GM19240 (cell line): ENCODE data around the gene AAK1.
"Not testable (repeated sequence)": the region's sequence is repeated elsewhere in the genome, so short reads cannot be mapped to it uniquely, and the experiment has no call there.

Experiments used
- DNase-seq: peaks from one replicate; pipeline ENCODE4 v3.0.0; 2011; ENCODE audit warnings: low spot score; ENCODE audit not compliant: insufficient read length

The AAK1 gene

DNA sequence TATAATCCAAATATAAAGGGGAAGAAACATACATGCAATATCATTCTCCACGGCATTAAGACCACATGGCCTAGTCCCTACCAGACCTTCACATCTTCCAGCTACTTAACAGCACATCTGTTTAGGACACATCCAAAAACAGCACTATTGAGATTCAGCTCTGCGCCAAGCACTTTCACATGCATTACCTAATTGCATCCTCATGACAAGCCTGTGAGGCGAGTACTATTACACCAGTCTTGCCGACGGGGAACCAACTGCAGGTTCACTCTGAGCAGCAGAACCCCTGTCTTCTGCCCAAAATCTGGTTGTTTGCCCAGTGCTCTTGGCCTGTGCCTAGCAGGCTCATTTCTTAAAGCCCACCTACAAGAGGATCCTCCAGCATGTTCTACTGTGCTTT, 66.7 kb downstream of the AAK1 start:
- no peak for DNase-seq

GRCh38 chr2:69575926-69576325, 67.6 kb downstream of the AAK1 start:
- DNase-seq: no peak

DNA sequence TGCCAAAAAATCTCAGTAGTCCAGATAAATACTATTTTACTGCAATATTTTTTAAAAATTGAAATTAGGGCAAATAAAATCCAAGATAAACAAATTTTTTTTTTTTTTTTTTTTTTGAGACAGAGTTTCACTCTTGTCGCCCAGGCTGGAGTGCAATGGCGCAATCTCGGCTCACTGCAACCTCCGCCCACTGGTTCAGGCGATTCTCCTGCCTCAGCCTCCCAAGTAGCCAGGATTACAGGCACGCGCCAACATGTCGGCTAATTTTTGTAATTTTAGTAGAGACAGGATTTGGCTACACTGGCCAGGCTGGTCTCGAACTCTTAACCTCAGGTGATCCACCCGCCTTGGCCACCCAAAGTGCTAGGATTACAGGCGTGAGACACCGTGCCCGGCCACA, 68.2 kb downstream of the AAK1 start:
- DNase-seq: not testable (repeated sequence)

- DNase-seq: no peak
Measured at GRCh38 chr2:69572641-69573040, 70.9 kb downstream of the AAK1 start.

DNA sequence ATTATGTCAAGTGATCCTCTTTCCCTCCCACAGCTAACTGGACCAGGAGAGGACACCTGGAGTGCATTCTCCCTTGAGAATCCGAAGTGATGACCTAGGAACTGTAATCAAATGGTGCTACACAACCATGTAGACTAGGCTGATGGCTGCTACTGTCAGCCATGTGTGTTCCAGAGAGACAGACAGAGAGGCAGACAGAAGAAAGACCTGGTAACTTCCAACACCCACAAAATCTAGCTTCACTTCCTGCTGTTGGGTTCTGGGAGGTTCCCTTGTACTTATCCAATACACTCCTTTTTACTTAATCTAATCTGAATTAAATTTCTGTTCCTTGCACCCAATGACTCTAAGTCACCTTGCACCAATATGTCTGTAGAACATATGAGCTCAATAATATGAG, 72.3 kb downstream of the AAK1 start:
- no peak for DNase-seq

DNA sequence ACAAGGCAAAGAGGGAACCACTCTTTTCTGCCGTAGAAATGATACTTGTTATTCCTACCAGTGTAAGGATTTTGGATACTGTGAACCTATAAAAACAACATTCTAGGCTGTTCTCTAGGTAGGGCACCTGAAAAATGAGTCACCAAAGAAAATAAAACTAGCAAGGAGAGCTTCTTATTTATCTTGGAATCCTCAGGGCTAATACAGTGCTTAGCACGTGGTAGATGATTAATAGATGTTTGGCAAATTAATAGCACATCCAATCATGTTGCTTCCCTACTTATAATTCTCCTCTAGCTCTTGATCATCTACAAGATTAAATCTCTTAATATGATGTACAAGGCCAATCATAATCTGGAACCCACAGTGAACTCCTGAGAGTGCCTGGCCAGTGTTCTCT, 73.1 kb downstream of the AAK1 start:
- no peak for DNase-seq

- DNase-seq: no peak
Measured at GRCh38 chr2:69567909-69568300, 75.6 kb downstream of the AAK1 start.

GRCh38 chr2:69567157-69567908, 76.2 kb downstream of the AAK1 start:
- DNase-seq: no peak

DNA sequence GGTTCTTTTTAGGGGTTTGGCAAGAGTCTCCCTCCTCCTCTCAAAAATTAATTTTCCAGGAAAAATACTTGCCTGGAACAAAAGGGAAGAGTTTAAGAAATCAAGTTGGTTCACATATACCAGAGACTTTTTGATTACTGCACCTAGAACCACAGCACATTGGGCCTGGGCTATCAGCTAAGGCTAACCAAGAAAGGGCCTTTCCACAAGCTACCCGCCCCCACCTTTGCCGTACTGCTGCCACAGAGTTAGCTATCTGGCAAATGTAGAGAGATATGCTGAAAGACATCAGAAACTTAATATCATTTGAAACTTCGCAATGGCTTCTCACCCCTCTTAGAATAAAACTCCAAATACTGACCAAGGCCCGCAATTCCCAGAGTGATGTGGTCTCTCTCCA, 76.9 kb downstream of the AAK1 start:
- DNase-seq: no peak

DNA sequence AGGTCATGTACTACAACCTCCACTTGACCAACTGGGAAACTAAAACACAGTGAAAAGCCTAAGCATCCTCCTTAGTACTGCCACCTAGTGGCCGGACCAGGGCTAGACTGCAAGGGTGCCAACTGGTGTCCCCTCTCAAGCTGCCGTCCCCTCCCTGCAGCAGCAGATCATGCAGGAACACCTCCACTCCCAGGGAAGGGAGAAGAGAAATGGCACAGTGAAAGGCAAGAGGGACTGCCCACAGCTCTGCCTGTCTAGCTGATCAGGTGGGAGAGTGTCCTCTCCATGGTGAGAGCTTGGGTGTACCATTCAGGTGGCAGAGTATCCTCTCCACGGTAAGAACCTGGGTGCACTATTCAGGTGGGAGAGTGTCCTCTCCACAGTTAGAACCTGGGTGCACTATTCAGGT, 78.1 kb downstream of the AAK1 start:
- peak; percentile 48 for DNase-seq

DNA sequence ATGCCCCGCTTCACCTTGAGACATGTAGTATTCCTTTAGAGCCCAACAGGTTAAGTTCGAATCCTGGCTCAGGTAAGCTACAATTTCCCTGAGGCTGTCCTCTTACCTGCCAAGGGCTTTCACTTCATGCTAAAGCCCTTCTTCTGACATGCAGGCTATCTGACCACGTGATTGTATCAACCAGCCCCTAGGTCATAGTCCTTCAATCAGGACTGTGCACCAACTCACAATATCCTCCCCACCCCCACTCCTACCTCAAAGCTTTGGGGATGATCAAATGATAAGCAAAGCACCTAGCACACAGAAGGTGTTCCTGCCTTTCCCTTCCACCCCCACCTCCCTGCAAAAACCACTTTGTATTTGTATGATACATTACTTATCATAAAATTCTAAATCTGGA, 78.9 kb downstream of the AAK1 start:
- no peak for DNase-seq

- no peak for DNase-seq
Measured at GRCh38 chr2:69563021-69563420, 80.5 kb downstream of the AAK1 start.

DNA sequence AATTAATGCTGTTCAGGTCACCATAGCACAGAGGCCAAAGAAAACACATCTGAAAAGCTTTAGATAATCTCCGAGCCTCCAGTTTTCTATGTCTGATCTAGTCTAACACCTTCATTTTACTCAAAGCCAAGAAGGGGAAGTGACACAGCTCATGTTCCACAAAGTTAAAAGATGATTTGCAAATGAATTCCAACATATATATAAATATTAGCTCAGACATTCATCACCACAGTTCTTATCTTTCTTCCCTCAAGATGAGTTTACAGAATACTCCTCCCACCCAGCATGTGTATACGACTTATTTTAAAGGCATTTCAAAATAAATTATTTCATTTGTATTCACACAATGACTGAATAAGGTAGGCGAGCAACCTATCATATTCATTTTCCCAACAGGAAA, 82.4 kb downstream of the AAK1 start:
- DNase-seq: no peak

DNA sequence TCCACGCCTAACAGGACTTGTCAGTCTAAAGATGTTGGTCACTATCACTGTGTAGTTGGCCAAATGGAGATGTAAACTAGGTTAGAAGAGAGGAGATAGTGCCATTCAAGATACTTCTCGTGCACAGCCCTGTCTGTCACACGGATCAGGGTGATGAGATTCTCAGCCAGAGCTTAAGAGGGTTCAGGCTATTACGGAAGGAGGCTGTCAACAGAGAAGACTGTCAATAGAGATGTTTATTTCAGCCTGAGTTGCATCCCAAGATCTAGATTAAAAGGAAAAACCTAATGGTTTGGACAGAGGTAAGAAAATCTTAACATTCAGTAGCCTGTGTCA, 83.4 kb downstream of the AAK1 start:
- no peak for DNase-seq

DNA sequence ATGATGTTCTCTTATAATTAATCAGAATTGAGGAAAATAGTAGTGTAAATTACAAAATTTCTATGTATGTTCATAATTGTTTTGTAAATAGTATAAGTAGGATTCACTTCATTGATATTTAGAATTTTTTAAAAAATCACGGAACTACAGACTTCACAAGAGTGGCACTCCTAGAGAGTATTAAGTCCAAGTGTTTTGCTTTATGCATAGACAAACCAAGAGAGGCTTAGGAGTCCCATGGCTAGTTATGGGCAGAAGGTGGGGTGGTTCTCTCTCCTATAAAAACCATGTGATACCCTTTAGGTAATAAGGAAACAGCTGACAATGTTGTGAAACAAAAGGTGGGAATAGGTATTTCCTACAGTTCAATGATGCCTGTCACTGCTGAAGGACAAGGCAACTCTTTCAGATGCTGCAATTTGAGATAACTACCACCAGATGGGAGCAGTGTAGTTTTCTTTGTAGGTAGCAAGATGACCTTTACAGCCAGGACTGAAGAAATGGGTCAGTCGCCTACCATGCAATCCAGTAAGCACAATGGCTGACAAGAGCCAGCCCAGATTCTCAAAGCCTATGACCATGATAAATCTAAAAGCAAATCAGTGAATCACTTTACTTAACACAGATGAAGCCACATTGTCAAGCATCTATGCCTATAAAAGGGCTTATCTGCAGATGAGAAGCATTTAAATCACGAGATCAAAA, 83.9 kb downstream of the AAK1 start:
- DNase-seq: no peak

GRCh38 chr2:69556008-69556407, 87.5 kb downstream of the AAK1 start:
- no peak for DNase-seq

GRCh38 chr2:69554981-69555380, 88.6 kb downstream of the AAK1 start:
- DNase-seq: no peak

DNA sequence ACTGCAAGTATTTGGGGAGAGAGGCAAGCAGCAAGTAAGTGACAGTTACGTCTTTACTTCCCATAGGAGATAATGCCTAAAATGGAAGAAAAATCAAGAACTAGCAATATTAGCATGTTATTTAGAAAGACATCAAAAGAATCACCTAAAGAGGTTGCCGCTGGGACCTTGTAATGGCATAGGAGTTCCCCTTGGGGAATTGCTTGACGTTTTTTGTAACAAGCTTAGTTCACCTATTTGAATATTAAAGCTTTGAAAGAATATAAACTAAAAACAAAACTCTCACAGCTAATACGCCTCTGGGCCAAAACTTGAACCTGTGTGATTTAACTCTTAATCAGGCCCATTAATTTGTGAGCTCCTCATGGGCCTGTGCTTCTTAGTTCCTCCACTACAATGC, 89.0 kb downstream of the AAK1 start:
- no peak for DNase-seq

DNA sequence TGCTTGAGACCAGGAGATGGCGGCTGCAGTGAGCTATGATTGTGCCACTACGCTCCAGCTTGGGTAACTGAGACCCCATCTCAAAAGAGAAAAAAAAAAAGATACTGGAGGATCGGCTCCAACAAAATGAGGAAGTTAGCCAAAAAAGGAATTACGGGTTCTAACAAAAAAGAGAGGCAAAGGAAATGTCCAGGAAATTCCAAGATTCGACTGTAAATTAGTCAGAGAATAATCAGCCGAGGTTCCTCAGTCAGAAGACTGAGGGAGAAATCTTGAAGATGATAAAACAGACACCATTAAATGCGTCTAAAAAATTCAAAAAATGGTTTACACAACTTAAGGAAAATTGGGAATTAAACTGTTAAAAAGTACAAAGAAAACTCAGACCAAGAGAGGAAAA, 89.5 kb downstream of the AAK1 start:
- no peak for DNase-seq

DNA sequence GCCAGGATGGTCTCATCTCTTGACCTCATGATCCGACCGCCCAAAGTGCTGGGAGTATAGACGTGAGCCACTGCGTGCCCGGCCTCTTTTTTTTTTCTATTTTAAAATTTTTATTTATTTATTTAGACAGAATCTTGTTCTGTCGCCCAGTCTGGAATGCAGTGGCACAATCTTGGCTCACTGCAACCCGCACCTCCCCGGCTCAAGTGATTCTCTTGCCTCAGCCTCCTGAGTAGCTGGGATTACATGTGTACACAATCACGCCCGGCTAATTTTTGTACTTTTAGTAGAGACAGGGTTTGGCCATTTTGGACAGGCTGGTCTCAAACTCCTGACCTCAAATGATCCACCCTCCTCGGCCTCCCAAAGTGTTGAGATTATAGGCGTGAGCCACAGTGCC, 93.0 kb downstream of the AAK1 start:
- not testable (repeated sequence) for DNase-seq

DNA sequence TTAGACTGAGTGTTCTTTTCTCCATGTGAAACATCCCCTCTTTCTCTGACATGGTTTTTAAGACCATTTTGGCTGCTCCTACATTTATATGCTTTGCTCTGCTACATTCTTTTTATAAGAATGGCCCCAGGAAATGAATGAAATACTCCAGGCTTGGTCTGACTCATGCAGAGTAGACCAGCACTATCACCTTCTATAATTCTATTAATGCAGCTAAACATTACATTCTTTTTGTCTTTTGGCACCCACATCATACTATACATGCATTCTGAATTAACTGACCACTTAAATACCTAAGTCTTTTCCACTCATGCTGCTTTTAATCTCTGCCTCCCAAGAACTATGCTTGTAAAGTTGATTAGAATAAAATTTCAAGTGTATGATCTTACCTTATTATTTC, 94.1 kb downstream of the AAK1 start:
- DNase-seq: no peak

GRCh38 chr2:69547984-69548715, 95.4 kb downstream of the AAK1 start:
- DNase-seq: no peak

GRCh38 chr2:69546646-69547045, 96.9 kb downstream of the AAK1 start:
- DNase-seq: no peak
